SW480 (cell line): ENCODE measurements around the gene DDX39B.

ENCODE experiments used
- DNase-seq: peaks from one replicate; pipeline ENCODE4 v3.0.0-alpha.2; 2016; ENCODE audit warnings: low spot score

DDX39B gene

GRCh38 chr6:31485055-31485454, 56.7 kb downstream of the DDX39B start:
- no peak for DNase-seq

- no peak for DNase-seq
Observed at GRCh38 chr6:31483392-31483791, 58.4 kb downstream of the DDX39B start.

GRCh38 chr6:31480574-31480973, 61.2 kb downstream of the DDX39B start:
- no peak for DNase-seq
